HCT116 (cell line): Measurements from ENCODE around the gene HPD. TPM values are rescaled to one million over a fixed set of nuclear protein-coding genes. Genes with fewer than 3 reads are reported as not detected.

Experiments
- ATAC-seq: fragments of 200-7000 bp; cut with Tn5 transposase; 2 replicates; pipeline ENCODE4 v1.9.1; 2020; ENCODE audit warnings: mild to moderate bottlenecking, moderate library complexity
- BruUV-seq: library from RNA; stranded (reverse); fragments of 400-500 nt; replicated peaks from 2 replicates; lab custom pipeline; 2021; lab: Mats Ljungman, UMichigan
- CTCF ChIA-PET: fragments of 300-600 bp; sonication (Branson Sonifier 250); formaldehyde crosslinking; loops from one replicate; lab custom pipeline; 2021; ENCODE audit warnings: antibody characterized with exemption; lab: Charles Lee
- POLR2A ChIA-PET: fragments of 300-600, 350-600 bp; sonication (Branson Sonifier 250); formaldehyde crosslinking; loops from one replicate; lab custom pipeline; 2021; ENCODE audit warnings: antibody characterized with exemption; lab: Charles Lee
- RAD21 ChIA-PET, 2 experiments: fragments of 300-600 bp; sonication (Branson Sonifier 250); formaldehyde crosslinking; loops; one replicate each; lab custom pipeline; 2023; ENCODE audit warnings: low total read pairs in 2 of 2; ENCODE audit not compliant: uncharacterized antibody in 2 of 2, unreplicated experiment in 2 of 2, low non-redundant PET in 1 of 2; lab: Charles Lee
- DNase-seq: peaks from one replicate; pipeline ENCODE4 v3.0.0-alpha.2; 2010; ENCODE audit warnings: low read depth, low spot score
- H2AFZ ChIP-seq: fragments of 200-600 bp; shearing (Covaris generic), sonication (generic); 2 replicates; pipeline ENCODE4 v1.6.1; 2017; ENCODE audit warnings: low read depth, mixed run types, mixed read lengths, antibody characterized with exemption, low read length; ENCODE audit not compliant: poor library complexity, severe bottlenecking
- H3K27ac ChIP-seq: 2 replicates; pipeline ENCODE4 v1.5.1; 2012; ENCODE audit warnings: low read depth, low read length
- H3K27me3 ChIP-seq: fragments of 200-600 bp; sonication (generic); 2 replicates; pipeline ENCODE4 v1.6.1; 2016; ENCODE audit warnings: mixed run types, low read length, mixed read lengths; ENCODE audit not compliant: insufficient read depth
- H3K36me3 ChIP-seq, 2 experiments: fragments of 200-500 bp in 1 of 2; fragments of 200-600 bp in 1 of 2; sonication (Bioruptor generic) in 1 of 2; sonication (generic) in 1 of 2; 2 replicates each; pipeline versions ENCODE4 v1.5.1 to v1.6.1; 2014 to 2016; ENCODE audit warnings: low read length in 2 of 2, inconsistent platforms in 1 of 2, mixed read lengths in 1 of 2, mixed run types in 1 of 2; ENCODE audit not compliant: insufficient read depth in 2 of 2, control insufficient read depth in 1 of 2
- H3K4me1 ChIP-seq, 2 experiments: fragments of 200-600 bp in 1 of 2; sonication (generic) in 1 of 2; 2 replicates each; pipeline versions ENCODE4 v1.5.1 to v1.6.1; 2012 to 2017; ENCODE audit warnings: low read length in 2 of 2, inconsistent platforms in 1 of 2, mild to moderate bottlenecking in 1 of 2, mixed read lengths in 1 of 2, mixed run types in 1 of 2, moderate library complexity in 1 of 2; ENCODE audit not compliant: insufficient read depth in 2 of 2, control insufficient read depth in 1 of 2
- H3K4me2 ChIP-seq: fragments of 200-600 bp; sonication (generic); 2 replicates; pipeline ENCODE4 v1.6.1; 2017; ENCODE audit warnings: mixed run types, low read length, mixed read lengths
- H3K4me3 ChIP-seq, 2 experiments: fragments of 200-600 bp in 1 of 2; sonication (generic) in 1 of 2; replicated peaks in 1 of 2; 2 replicates each; pipeline ENCODE4 v1.5.1; 2011 to 2016; ENCODE audit warnings: low read length in 2 of 2, control low read depth in 1 of 2, low read depth in 1 of 2, mild to moderate bottlenecking in 1 of 2, mixed read lengths in 1 of 2, mixed run types in 1 of 2
- H3K79me2 ChIP-seq: fragments of 200-600 bp; sonication (generic); 2 replicates; pipeline ENCODE4 v1.6.1; 2017; ENCODE audit warnings: mild to moderate bottlenecking, mixed run types, low read length, moderate library complexity, mixed read lengths; ENCODE audit not compliant: insufficient read depth
- H3K9ac ChIP-seq: fragments of 200-600 bp; sonication (generic); 2 replicates; pipeline ENCODE4 v1.6.1; 2016; ENCODE audit warnings: low read length, mixed read lengths
- H3K9me2 ChIP-seq: fragments of 200-600 bp; sonication (generic), shearing (Covaris generic); 2 replicates; pipeline ENCODE4 v1.6.1; 2017; ENCODE audit warnings: mixed run types, mild to moderate bottlenecking, moderate library complexity; ENCODE audit not compliant: insufficient read depth
- H3K9me3 ChIP-seq, 2 experiments: fragments of 200-500 bp in 1 of 2; fragments of 200-600 bp in 1 of 2; sonication (Bioruptor generic) in 1 of 2; sonication (generic) in 1 of 2; 2 replicates each; pipeline ENCODE4 v1.6.1; 2014 to 2017; ENCODE audit warnings: low read length in 2 of 2, mixed read lengths in 2 of 2, inconsistent platforms in 1 of 2, low read depth in 1 of 2, mild to moderate bottlenecking in 1 of 2, mixed run types in 1 of 2, moderate library complexity in 1 of 2; ENCODE audit not compliant: control insufficient read depth in 1 of 2, insufficient read depth in 1 of 2
- H4K20me1 ChIP-seq: fragments of 200-600 bp; sonication (generic), shearing (Covaris generic); 2 replicates; pipeline ENCODE4 v1.6.1; 2017; ENCODE audit warnings: mixed run types, mild to moderate bottlenecking, moderate library complexity; ENCODE audit not compliant: insufficient read depth
- CEBPB ChIP-seq: IDR thresholded peaks from 2 replicates; pipeline ENCODE4 v1.6.1; 2012; ENCODE audit warnings: low read depth
- JUND ChIP-seq: IDR thresholded peaks from 2 replicates; pipeline ENCODE4 v1.6.1; 2012
- POLR2A ChIP-seq: IDR thresholded peaks from 2 replicates; pipeline ENCODE4 v1.7.0; 2011; ENCODE audit warnings: borderline replicate concordance; ENCODE audit not compliant: insufficient read depth, insufficient read length; ENCODE audit errors: extremely low read depth
- POLR2AphosphoS5 ChIP-seq: IDR thresholded peaks from 2 replicates; pipeline ENCODE4 v1.6.1; 2011; ENCODE audit warnings: mild to moderate bottlenecking, low read depth, low read length, moderate library complexity
- RAD21 ChIP-seq: IDR thresholded peaks from 2 replicates; pipeline ENCODE4 v1.6.1; 2012; ENCODE audit warnings: low read depth, mild to moderate bottlenecking
- YY1 ChIP-seq: IDR thresholded peaks from 2 replicates; pipeline ENCODE4 v1.6.1; 2011; ENCODE audit warnings: low read length, low read depth, moderate library complexity, mild to moderate bottlenecking; ENCODE audit not compliant: insufficient replicate concordance; ENCODE audit errors: extremely low read depth
- ZFX ChIP-seq: fragments of 450-650 bp; IDR thresholded peaks from 2 replicates; pipeline ENCODE4 v1.6.1; 2017
- intact Hi-C: fragments of 100-400 bp; cut with micrococcal nuclease; formaldehyde crosslinking; loops from 2 replicates; pipeline ENCODE4 v1.10.0; 2022
- total RNA-seq: library from RNA; stranded (reverse); gene quantifications from one replicate; pipeline ENCODE4 v1.2.1, GENCODE V29; 2021; ENCODE audit not compliant: unreplicated experiment

Gene HPD
- total RNA-seq, 1 experiment from 2014 or later = 1.1 TPM

DNA sequence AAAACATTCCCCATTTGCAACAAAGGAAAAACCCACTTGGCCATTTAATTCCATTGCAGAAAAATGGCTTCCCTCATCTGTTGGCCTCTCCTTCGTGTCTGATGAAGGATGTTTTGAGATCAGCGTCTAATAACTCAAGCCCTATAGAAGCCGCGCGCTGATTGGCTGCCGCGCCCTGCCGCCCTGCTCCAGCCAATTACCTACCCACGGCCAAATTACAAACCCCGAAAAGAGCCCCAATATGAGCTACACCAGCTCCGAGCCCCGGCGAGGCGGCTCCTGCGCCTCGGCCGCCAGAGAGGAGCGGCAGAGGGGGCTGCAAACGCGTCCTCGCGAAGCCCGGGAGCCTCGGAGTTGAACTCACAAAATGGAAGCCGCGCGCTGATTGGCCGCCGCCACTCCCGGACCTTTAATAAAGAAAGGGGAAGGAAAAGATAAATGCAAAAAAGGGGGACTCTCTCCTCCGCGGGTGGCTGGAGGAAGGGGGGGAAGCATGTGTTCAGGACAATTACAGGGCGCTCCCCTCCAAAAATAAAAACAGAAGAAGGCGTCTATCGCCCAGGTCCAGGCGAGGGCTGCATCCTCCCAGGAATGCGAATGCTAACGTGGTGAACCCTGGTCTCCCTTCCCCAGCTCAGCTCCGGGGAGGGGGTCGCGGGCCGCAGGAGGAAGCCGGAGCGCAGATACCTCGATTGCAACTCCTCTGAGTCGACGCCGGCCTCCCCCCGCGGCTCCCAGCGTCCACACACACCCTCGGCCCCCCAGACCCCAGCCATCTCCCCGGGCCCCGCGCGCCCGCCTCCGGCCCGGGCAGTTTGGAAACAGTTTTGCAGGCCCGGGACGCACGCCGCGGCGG, 55.6 kb downstream of the HPD start:
- CTCF ChIA-PET = interaction anchor here (0.6 to 4.0 kb wide), 4 partner anchors 8 to 235 kb away, joined by 3 to 30 read pairs (median 14); partner anchors contain the start of gene RHOF

DNA sequence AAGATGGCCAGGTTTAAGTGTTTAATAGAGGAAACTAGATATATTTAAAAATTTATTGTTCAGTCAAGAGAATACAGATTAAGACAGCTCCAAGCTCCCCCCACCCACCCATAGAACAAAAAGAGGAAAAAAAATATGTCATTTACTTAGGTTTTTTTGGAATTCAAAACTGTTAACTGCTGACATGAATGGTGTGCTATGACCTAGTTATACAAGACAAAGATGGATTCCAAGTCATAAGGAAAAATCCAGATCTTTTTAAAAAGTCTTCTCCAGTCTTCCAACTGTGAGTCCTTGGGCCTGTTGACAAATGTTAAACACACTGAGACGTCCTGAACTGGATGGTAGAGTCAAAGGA, 56.2 kb downstream of the HPD start:
- peak overlapping the region; percentile 74 for H3K4me3 ChIP-seq
- H3K27ac ChIP-seq = peak overlapping the region; percentile 100
- peaks cover 57% of the 10 kb centered on the region for H3K79me2 ChIP-seq
- TF ChIP-seq CEBPB (no peak), RAD21 (no peak), ZFX (no peak)
- peaks cover 40 to 69% of the 10 kb centered on the region in 2 experiments for H3K4me1 ChIP-seq
- peak overlapping the region; percentile 98 for H3K9ac ChIP-seq
- BruUV-seq = TSS peak; percentile 90
- no peak for ATAC-seq
- intact Hi-C loops = no loop called here
- no peaks in the 10 kb centered on the region for H3K27me3 ChIP-seq
- no peaks in the 10 kb centered on the region for H3K9me2 ChIP-seq
- DNase-seq = no peak
- ChIA-PET CTCF (interaction anchor here (1.2 to 4.0 kb wide), 3 partner anchors 8 to 86 kb away, joined by 3 to 30 read pairs (median 26); partner anchors contain the start of gene RHOF), RAD21 (interaction anchor here in 1 of 2 experiments (0.7 kb wide), 1 partner anchor 116 kb away, joined by 3 read pairs; no protein-coding TSS in a partner anchor), POLR2A (interaction anchor here (0.6 to 2.6 kb wide), 12 partner anchors 8 to 158 kb away, joined by 3 to 9 read pairs (median 5); partner anchors contain the start of gene PSMD9)
- H2AFZ ChIP-seq = no peak overlapping the region
- peak overlapping the region; percentile 99 for H3K4me2 ChIP-seq
- H3K36me3 ChIP-seq = peaks cover 3 to 15% of the 10 kb centered on the region in 2 experiments; a peak in 3 of 4 replicates
- H4K20me1 ChIP-seq = no peaks in the 10 kb centered on the region
- H3K9me3 ChIP-seq = no peaks in the 10 kb centered on the region

More for the DNA sequence above, 55.6 kb downstream of the HPD start:
- Histone ChIP-seq H2AFZ (peak overlapping the region; percentile 59), H3K9ac (peak overlapping the region; percentile 98), H3K36me3 (peaks cover 3 to 15% of the 10 kb centered on the region in 2 experiments; a peak in 3 of 4 replicates), H4K20me1 (no peaks in the 10 kb centered on the region), H3K4me3 (peak overlapping the region; percentile 74), H3K27me3 (no peaks in the 10 kb centered on the region), H3K27ac (peak overlapping the region; percentile 100)
- POLR2A ChIA-PET = interaction anchor here (0.6 to 2.6 kb wide), 12 partner anchors 9 to 159 kb away, joined by 3 to 9 read pairs (median 4); partner anchors contain the start of gene PSMD9
- intact Hi-C loops = no loop called here
- DNase-seq = peak; percentile 89
- TF ChIP-seq JUND = no peak
- peak; percentile 95 for TF ChIP-seq POLR2AphosphoS5
- TF ChIP-seq RAD21 = no peak
- TF ChIP-seq YY1 = peak; percentile 87
- peak; percentile 90 for TF ChIP-seq POLR2A
- TF ChIP-seq, all 23 proteins: peak for 3
- ATAC-seq = peak; percentile 35
- Histone ChIP-seq H3K9me3 (no peaks in the 10 kb centered on the region), H3K4me1 (peaks cover 34 to 63% of the 10 kb centered on the region in 2 experiments), H3K9me2 (no peaks in the 10 kb centered on the region), H3K4me2 (peak overlapping the region; percentile 99), H3K79me2 (peaks cover 55% of the 10 kb centered on the region)
- RAD21 ChIA-PET = interaction anchor here in 1 of 2 experiments (0.7 kb wide), 1 partner anchor 117 kb away, joined by 3 read pairs; no protein-coding TSS in a partner anchor
- BruUV-seq = no TSS peak
